ENCODE measurements around the gene ADM. TPM values are rescaled to one million over a fixed set of nuclear protein-coding genes. Genes with fewer than 3 reads are reported as not detected.

The ADM gene
- total RNA-seq, 4 donors from 2014 or later, result 234 to 350 (median 298) TPM

- TF ChIP-seq, protein P1, sequence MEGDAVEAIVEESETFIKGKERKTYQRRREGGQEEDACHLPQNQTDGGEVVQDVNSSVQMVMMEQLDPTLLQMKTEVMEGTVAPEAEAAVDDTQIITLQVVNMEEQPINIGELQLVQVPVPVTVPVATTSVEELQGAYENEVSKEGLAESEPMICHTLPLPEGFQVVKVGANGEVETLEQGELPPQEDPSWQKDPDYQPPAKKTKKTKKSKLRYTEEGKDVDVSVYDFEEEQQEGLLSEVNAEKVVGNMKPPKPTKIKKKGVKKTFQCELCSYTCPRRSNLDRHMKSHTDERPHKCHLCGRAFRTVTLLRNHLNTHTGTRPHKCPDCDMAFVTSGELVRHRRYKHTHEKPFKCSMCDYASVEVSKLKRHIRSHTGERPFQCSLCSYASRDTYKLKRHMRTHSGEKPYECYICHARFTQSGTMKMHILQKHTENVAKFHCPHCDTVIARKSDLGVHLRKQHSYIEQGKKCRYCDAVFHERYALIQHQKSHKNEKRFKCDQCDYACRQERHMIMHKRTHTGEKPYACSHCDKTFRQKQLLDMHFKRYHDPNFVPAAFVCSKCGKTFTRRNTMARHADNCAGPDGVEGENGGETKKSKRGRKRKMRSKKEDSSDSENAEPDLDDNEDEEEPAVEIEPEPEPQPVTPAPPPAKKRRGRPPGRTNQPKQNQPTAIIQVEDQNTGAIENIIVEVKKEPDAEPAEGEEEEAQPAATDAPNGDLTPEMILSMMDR (IDR thresholded peaks at IDR 0.05; ENCODE audit: low read depth), result no peak
Measured at GRCh38 chr11:10349281-10349665, 44.4 kb downstream of the ADM start.

- TF ChIP-seq, protein P1 (IDR thresholded peaks at IDR 0.05; ENCODE audit: low read depth), result no peak
Measured at GRCh38 chr11:10349806-10350205, 44.9 kb downstream of the ADM start.

GRCh38 chr11:10350334-10350733 is 45.5 kb downstream of the ADM start:
- TF ChIP-seq, protein P1 (IDR thresholded peaks at IDR 0.05; ENCODE audit: low read depth), result no peak

DNA sequence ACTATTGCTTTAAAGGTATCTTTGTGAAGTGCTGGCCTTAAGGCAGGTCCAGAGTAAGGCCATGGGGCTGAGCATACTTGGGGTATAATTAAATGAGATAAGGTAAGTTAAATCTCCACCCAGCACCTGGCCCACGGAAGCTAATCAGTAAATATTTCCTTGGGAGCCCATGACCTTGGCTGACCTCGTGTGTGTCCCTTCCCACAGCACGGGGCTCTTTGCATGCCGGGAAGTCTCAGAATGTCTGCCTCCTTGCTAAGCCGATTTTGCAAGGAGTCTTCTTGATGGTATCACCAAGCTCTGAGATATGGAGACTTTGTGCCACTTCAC is 46.5 kb downstream of the ADM start:
- TF ChIP-seq, protein P1 (IDR thresholded peaks at IDR 0.05; ENCODE audit: low read depth), result no peak

DNA sequence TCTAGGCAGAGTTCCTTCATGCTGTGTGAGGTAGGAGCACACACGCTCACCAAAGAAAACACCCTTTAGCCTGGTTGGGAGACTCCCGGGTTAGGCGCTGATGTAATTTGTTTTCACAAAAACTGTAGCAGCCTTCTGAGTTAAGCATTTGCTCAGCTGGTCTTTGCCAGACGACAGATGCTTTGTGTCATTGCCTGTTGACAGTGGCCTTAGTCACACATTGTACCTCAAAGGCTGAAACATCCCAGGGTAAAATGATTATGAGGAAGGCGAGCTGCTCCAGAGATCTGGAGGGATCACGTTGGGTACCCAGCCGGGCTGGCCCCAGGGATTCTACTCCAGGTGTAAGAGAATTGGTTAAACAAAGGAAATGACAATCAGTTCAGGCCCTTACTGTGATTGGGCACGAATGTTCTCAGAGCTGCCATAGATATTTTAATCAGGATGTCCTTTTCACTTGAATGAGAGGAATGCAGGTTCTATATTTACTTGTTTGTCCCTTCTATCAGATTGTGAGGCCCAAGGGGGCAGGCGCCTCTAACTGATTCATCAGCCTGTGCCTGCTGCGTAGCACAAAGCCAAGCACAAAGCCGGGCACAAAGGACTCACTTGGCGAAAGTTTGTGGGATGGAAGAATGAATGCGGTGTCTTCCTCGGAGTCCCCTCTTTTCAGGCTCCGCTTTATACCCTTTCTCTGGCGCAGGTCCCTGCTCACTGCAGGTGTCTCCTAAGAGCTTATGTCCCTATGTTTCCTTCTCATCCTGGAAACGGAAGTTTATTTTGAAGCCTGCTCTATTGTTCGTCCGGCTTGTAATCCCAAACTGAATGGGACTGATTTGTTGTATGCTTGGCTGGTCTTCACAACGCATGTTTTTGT is 47.1 kb downstream of the ADM start:
- TF ChIP-seq, protein P1 (IDR thresholded peaks at IDR 0.05; ENCODE audit: low read depth), result no peak

DNA sequence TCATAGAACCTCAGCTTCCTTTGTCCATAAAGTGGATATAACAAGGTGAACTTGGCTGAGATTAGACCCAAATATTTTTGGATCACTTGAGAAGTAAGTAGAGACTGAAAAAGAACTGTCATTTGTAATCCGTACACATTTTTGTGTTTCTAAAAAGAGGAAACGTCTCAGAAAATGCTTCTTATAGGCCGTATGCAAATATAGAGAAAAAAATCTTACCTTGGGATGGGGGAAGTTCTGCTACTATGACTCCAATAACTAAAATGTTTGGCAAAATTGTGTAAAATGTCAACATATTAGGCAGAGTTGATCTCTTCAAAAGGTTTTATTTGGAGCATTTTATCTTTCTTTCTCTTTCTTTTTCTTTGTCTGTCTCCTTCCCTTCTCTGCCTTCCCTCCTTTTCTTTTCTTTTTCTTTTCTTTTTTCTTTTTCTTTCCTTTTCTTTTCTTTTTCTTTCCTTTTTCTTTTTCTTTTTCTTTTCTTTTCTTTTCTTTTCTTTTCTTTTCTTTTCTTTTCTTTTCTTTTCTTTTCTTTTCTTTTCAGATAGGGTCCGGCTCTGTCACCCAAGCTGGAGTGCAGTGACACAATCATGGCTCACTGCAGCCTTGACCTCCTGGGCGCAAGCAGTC is 48.2 kb downstream of the ADM start:
- TF ChIP-seq, protein P1 (IDR thresholded peaks at IDR 0.05; ENCODE audit: low read depth), result no peak

DNA sequence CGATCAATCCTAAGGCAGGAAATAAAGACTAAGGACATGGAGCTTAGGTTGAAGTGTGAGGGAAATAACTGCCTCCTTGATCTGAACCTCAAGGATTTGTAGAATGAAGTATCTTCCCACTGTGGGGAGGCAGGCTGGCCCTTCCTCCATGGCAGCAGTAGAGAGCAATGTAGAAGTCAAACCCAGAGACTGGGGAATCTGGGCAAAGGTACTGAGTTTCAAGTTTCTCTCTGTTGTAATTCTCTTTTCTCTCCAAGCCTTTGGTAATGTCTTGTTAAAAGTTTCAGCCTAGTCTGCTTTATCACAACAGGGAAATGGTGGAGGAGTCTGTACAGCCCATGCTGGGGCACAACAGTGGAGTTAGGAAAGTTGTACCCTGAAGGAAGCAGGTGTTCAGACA is 49.5 kb downstream of the ADM start:
- TF ChIP-seq, protein P1 (IDR thresholded peaks at IDR 0.05; ENCODE audit: low read depth), result no peak
